ENCODE measurements around the gene MED15.

The MED15 gene

GRCh38 chr22:20565761-20566160, 58.4 kb downstream of the MED15 start:
- WGBS (ENCODE audit: extremely low coverage, insufficient coverage, insufficient read length): no CpG with 5 or more reads among the region's 4 CpGs

DNA sequence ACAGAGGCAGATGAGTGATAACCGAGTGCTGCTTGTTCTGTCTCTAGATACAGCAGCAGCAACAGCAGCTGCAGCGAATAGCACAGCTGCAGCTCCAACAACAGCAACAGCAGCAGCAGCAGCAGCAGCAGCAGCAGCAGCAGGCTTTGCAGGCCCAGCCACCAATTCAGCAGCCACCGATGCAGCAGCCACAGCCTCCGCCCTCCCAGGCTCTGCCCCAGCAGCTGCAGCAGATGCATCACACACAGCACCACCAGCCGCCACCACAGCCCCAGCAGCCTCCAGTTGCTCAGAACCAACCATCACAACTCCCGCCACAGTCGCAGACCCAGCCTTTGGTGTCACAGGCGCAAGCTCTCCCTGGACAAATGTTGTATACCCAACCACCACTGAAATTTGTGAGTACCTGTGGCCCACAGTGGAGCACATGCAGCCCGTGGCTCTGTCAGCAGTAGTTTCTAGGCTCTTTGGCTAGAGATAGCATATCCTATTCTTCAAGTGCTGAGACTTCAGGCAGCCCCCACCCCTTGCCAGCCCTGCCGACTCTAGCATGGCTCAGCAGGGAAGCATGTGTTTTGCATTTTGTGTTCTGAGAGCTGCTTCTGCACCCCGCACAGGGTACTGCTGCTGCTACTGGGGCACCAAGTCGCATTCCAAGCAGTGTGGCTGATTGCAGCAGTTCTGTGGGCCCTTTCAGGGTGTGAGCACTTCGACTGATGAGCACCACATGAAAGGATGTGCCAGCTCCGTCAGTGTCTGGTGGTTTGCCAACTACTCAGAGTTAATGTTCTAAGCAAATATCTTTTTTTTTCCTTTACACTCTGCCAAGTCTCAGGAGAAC, 59.2 kb downstream of the MED15 start:
- no peaks in the 10 kb centered on the region for H3K9me3 ChIP-seq (ENCODE audit: insufficient read depth, low read depth, low read length)
- peak overlapping the region; percentile 11 for H2AK5ac ChIP-seq (ENCODE audit: low read length)
- peak overlapping the region; percentile 28 for H2BK5ac ChIP-seq (ENCODE audit: low read depth, low read length, poor library complexity)
- peaks cover 57 to 63% of the 10 kb centered on the region in 2 experiments for H3K36me3 ChIP-seq (ENCODE audit: control insufficient read depth in 1 of 2, insufficient read depth in 2 of 2, low read length in 2 of 2)
- H3K18ac ChIP-seq (ENCODE audit: low read length): peak overlapping the region; percentile 34
- H3K14ac ChIP-seq (ENCODE audit: low read length): peak overlapping the region; percentile 18
- H4K8ac ChIP-seq (ENCODE audit: low read depth, low read length): no peak overlapping the region
- H3K4me1 ChIP-seq (ENCODE audit: control insufficient read depth in 1 of 2, insufficient read depth in 2 of 2, low read length in 2 of 2): peaks cover 33 to 41% of the 10 kb centered on the region in 2 experiments
- H2BK120ac ChIP-seq (ENCODE audit: insufficient read depth, low read length, poor library complexity): no peak overlapping the region
- no peaks in the 10 kb centered on the region for H3K27me3 ChIP-seq (ENCODE audit: insufficient read depth, low read length)
- no peak overlapping the region for H2AFZ ChIP-seq (ENCODE audit: insufficient read depth, low read length, poor library complexity)
- no CpG with 5 or more reads among the region's 14 CpGs for WGBS (ENCODE audit: extremely low coverage, insufficient coverage, insufficient read length)
- no peak overlapping the region for H3K23ac ChIP-seq (ENCODE audit: low read length)
- H4K91ac ChIP-seq (ENCODE audit: low read depth, low read length): no peak overlapping the region
- H3K79me2 ChIP-seq (ENCODE audit: control insufficient read depth, insufficient read depth, low read length, poor library complexity): peaks cover 3% of the 10 kb centered on the region
- H4K12ac ChIP-seq (ENCODE audit: low read depth, low read length): no peak overlapping the region
- peak overlapping the region; percentile 76 for H3K27ac ChIP-seq (ENCODE audit: low read depth, low read length)
- H3K9ac ChIP-seq (ENCODE audit: low read length): no peak overlapping the region
- no peak overlapping the region for H3K4me2 ChIP-seq (ENCODE audit: low read length)
- H3K4me3 ChIP-seq (ENCODE audit: low read depth, low read length): peak overlapping the region; percentile 37
- peaks cover 21% of the 10 kb centered on the region for H3K79me1 ChIP-seq (ENCODE audit: low read length)
- peak; percentile 29 to 37 for DNase-seq
- no peak overlapping the region for H3K4ac ChIP-seq (ENCODE audit: low read depth, low read length)
- H2BK12ac ChIP-seq (ENCODE audit: low read length): no peak overlapping the region

More at GRCh38 chr22:20565761-20566160, 58.4 kb downstream of the MED15 start:
- Histone ChIP-seq H2BK120ac (ENCODE audit: insufficient read depth, low read length, poor library complexity) (no peak overlapping the region), H3K27me3 (ENCODE audit: insufficient read depth, low read length) (no peaks in the 10 kb centered on the region), H3K23ac (ENCODE audit: low read length) (no peak overlapping the region), H4K91ac (ENCODE audit: low read depth, low read length) (no peak overlapping the region), H2BK12ac (ENCODE audit: low read length) (no peak overlapping the region), H3K79me2 (ENCODE audit: control insufficient read depth, insufficient read depth, low read length, poor library complexity) (peaks cover 3% of the 10 kb centered on the region), H3K4me2 (ENCODE audit: low read length) (no peak overlapping the region), H3K14ac (ENCODE audit: low read length) (no peak overlapping the region), H3K27ac (ENCODE audit: low read depth, low read length) (no peak overlapping the region), H3K36me3 (ENCODE audit: control insufficient read depth in 1 of 2, insufficient read depth in 2 of 2, low read length in 2 of 2) (peaks cover 49 to 59% of the 10 kb centered on the region in 2 experiments), H2AK5ac (ENCODE audit: low read length) (no peak overlapping the region), H3K4me1 (ENCODE audit: control insufficient read depth in 1 of 2, insufficient read depth in 2 of 2, low read length in 2 of 2) (peaks cover 33 to 41% of the 10 kb centered on the region in 2 experiments), H2BK5ac (ENCODE audit: low read depth, low read length, poor library complexity) (no peak overlapping the region), H3K9ac (ENCODE audit: low read length) (no peak overlapping the region), H3K79me1 (ENCODE audit: low read length) (peaks cover 21% of the 10 kb centered on the region), H3K18ac (ENCODE audit: low read length) (no peak overlapping the region), H2AFZ (ENCODE audit: insufficient read depth, low read length, poor library complexity) (no peak overlapping the region), H4K12ac (ENCODE audit: low read depth, low read length) (no peak overlapping the region), H3K4me3 (ENCODE audit: low read depth, low read length) (no peak overlapping the region), H3K4ac (ENCODE audit: low read depth, low read length) (no peak overlapping the region), H3K9me3 (ENCODE audit: insufficient read depth, low read depth, low read length) (no peaks in the 10 kb centered on the region), H4K8ac (ENCODE audit: low read depth, low read length) (no peak overlapping the region)
- no peak for DNase-seq

GRCh38 chr22:20567371-20567847, 60.0 kb downstream of the MED15 start:
- H4K91ac ChIP-seq (ENCODE audit: low read depth, low read length): no peak overlapping the region
- no peak overlapping the region for H3K18ac ChIP-seq (ENCODE audit: low read length)
- no peak overlapping the region for H3K23ac ChIP-seq (ENCODE audit: low read length)
- WGBS (ENCODE audit: extremely low coverage, insufficient coverage, insufficient read length): no CpG with 5 or more reads among the region's 6 CpGs
- H3K4me3 ChIP-seq (ENCODE audit: low read depth, low read length): no peak overlapping the region
- no peak overlapping the region for H4K12ac ChIP-seq (ENCODE audit: low read depth, low read length)
- H4K8ac ChIP-seq (ENCODE audit: low read depth, low read length): no peak overlapping the region
- no peak overlapping the region for H2BK12ac ChIP-seq (ENCODE audit: low read length)
- peaks cover 61 to 64% of the 10 kb centered on the region in 2 experiments for H3K36me3 ChIP-seq (ENCODE audit: control insufficient read depth in 1 of 2, insufficient read depth in 2 of 2, low read length in 2 of 2)
- DNase-seq: peak; percentile 99
- H3K79me2 ChIP-seq (ENCODE audit: control insufficient read depth, insufficient read depth, low read length, poor library complexity): peaks cover 3% of the 10 kb centered on the region
- H3K4me1 ChIP-seq (ENCODE audit: control insufficient read depth in 1 of 2, insufficient read depth in 2 of 2, low read length in 2 of 2): peaks cover 33 to 41% of the 10 kb centered on the region in 2 experiments
- peak overlapping the region; percentile 1 for H3K4me2 ChIP-seq (ENCODE audit: low read length)
- H3K4ac ChIP-seq (ENCODE audit: low read depth, low read length): no peak overlapping the region
- peak overlapping the region; percentile 76 for H3K27ac ChIP-seq (ENCODE audit: low read depth, low read length)
- peaks cover 21% of the 10 kb centered on the region for H3K79me1 ChIP-seq (ENCODE audit: low read length)
- no peak overlapping the region for H2BK120ac ChIP-seq (ENCODE audit: insufficient read depth, low read length, poor library complexity)
- H2BK5ac ChIP-seq (ENCODE audit: low read depth, low read length, poor library complexity): peak overlapping the region; percentile 35
- H3K9me3 ChIP-seq (ENCODE audit: insufficient read depth, low read depth, low read length): no peaks in the 10 kb centered on the region
- H3K14ac ChIP-seq (ENCODE audit: low read length): no peak overlapping the region
- no peak overlapping the region for H2AFZ ChIP-seq (ENCODE audit: insufficient read depth, low read length, poor library complexity)
- H3K27me3 ChIP-seq (ENCODE audit: insufficient read depth, low read length): no peaks in the 10 kb centered on the region
- H2AK5ac ChIP-seq (ENCODE audit: low read length): no peak overlapping the region
- no peak overlapping the region for H3K9ac ChIP-seq (ENCODE audit: low read length)

GRCh38 chr22:20567993-20568417, 60.6 kb downstream of the MED15 start:
- Histone ChIP-seq H4K8ac (ENCODE audit: low read depth, low read length) (no peak overlapping the region), H3K79me2 (ENCODE audit: control insufficient read depth, insufficient read depth, low read length, poor library complexity) (peaks cover 3% of the 10 kb centered on the region), H2BK120ac (ENCODE audit: insufficient read depth, low read length, poor library complexity) (no peak overlapping the region), H2BK5ac (ENCODE audit: low read depth, low read length, poor library complexity) (peak overlapping the region; percentile 35), H3K9me3 (ENCODE audit: insufficient read depth, low read depth, low read length) (no peaks in the 10 kb centered on the region), H3K36me3 (ENCODE audit: control insufficient read depth in 1 of 2, insufficient read depth in 2 of 2, low read length in 2 of 2) (peaks cover 64 to 65% of the 10 kb centered on the region in 2 experiments), H3K4ac (ENCODE audit: low read depth, low read length) (no peak overlapping the region), H3K27ac (ENCODE audit: low read depth, low read length) (peak overlapping the region; percentile 34), H3K4me1 (ENCODE audit: control insufficient read depth in 1 of 2, insufficient read depth in 2 of 2, low read length in 2 of 2) (peaks cover 33 to 41% of the 10 kb centered on the region in 2 experiments), H3K23ac (ENCODE audit: low read length) (no peak overlapping the region), H3K79me1 (ENCODE audit: low read length) (peaks cover 21% of the 10 kb centered on the region), H3K27me3 (ENCODE audit: insufficient read depth, low read length) (no peaks in the 10 kb centered on the region), H4K12ac (ENCODE audit: low read depth, low read length) (no peak overlapping the region), H3K9ac (ENCODE audit: low read length) (no peak overlapping the region), H4K91ac (ENCODE audit: low read depth, low read length) (peak overlapping the region; percentile 22), H2BK12ac (ENCODE audit: low read length) (no peak overlapping the region), H3K4me2 (ENCODE audit: low read length) (no peak overlapping the region), H2AFZ (ENCODE audit: insufficient read depth, low read length, poor library complexity) (no peak overlapping the region), H2AK5ac (ENCODE audit: low read length) (no peak overlapping the region), H3K14ac (ENCODE audit: low read length) (no peak overlapping the region), H3K18ac (ENCODE audit: low read length) (no peak overlapping the region), H3K4me3 (ENCODE audit: low read depth, low read length) (no peak overlapping the region)
- DNase-seq: peak; percentile 55 to 65
- no CpG with 5 or more reads among the region's 5 CpGs for WGBS (ENCODE audit: extremely low coverage, insufficient coverage, insufficient read length)
